ENCODE measurements around the gene XYLT1. TPM values are rescaled to one million over a fixed set of nuclear protein-coding genes. Genes with fewer than 3 reads are reported as not detected.

XYLT1 gene
- total and polyA plus RNA-seq, 2 of the 13 experiments (the other 11 are each of a cell fraction or from before 2014, with no cell fraction given), result not detected

DNA sequence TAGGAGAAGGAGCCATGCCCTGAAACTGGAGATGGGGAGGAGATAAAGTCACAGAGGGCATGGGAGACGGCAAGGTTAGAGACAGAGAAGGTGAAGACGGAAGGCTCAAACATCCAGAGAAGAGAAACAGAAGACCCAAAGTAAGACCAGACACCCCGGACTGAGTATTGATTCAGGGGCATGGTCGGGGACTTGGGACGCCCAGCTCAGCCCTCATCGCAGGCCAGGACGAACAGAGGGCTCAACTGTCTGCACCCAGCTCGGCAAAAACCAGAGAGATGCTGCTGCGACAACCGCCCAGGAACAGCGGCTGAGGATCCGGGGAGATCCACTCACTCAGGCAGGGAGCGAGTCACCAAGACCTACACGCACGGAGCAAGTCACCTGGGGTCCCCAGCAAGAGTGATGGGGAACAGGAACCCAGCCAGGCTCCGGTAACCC lies 999 bp downstream of the XYLT1 start:
- H3K4me1 ChIP-seq (ENCODE audit: insufficient read depth, low read length), result no peaks in the 10 kb centered on the region
- no peak overlapping the region for H3K9ac ChIP-seq (ENCODE audit: insufficient read depth, low read depth, low read length)
- H3K9me3 ChIP-seq (ENCODE audit: low read length), result no peaks in the 10 kb centered on the region
- no peaks in the 10 kb centered on the region for H3K36me3 ChIP-seq (replicated peaks in 1 of 2; ENCODE audit: control insufficient read depth in 1 of 2, insufficient read depth in 2 of 2, low read length in 2 of 2)
- no peaks in the 10 kb centered on the region for H3K79me2 ChIP-seq (ENCODE audit: insufficient read depth, low read length)
- H3K4me2 ChIP-seq (ENCODE audit: low read depth, low read length), result peak overlapping the region; percentile 40; the same call in 1 of the 2 replicates
- DNase-seq (ENCODE audit: low spot score) (no peak), ATAC-seq (peak; percentile 25), FAIRE-seq (no peak)
- peak; percentile 89 for TF ChIP-seq EZH2 (conservative IDR thresholded peaks at IDR 0.05; ENCODE audit: low read depth, low read length)
- no peak for TF ChIP-seq SRSF9 (IDR thresholded peaks at IDR 0.05; ENCODE audit: borderline replicate concordance, insufficient read depth, low read depth, low read length, poor library complexity, severe bottlenecking)
- no peak for TF ChIP-seq POLR2AphosphoS2 (IDR thresholded peaks at IDR 0.05; ENCODE audit: low read depth, low read length)
- no peak for TF ChIP-seq RXRB (CRISPR knock-in tag; IDR thresholded peaks at IDR 0.05; ENCODE audit: borderline replicate concordance)
- no peak for TF ChIP-seq RORA (CRISPR knock-in tag; IDR thresholded peaks at IDR 0.05)
- H3K4me3 ChIP-seq (replicated peaks in 1 of 3; ENCODE audit: insufficient read depth in 1 of 3, low read depth in 2 of 3, low read length in 3 of 3), result peak overlapping the region in 1 of 3 experiments; percentile 38; a peak in 1 of 6 replicates
- no peak overlapping the region for H2AFZ ChIP-seq (ENCODE audit: low read length)
- H3K27me3 ChIP-seq (ENCODE audit: control insufficient read depth in 1 of 2, insufficient read depth in 2 of 2, low read length in 2 of 2), result peaks cover 21 to 84% of the 10 kb centered on the region in 2 experiments
- no peaks in the 10 kb centered on the region; the same call in 1 of the 2 replicates for H4K20me1 ChIP-seq (ENCODE audit: insufficient read depth, low read length)
- intact Hi-C loops (cut with micrococcal nuclease; ENCODE audit: unreplicated experiment), result no loop called here
- ChIA-PET POLR2A (interaction anchor here (0.6 kb wide), 1 partner anchor 21 kb away, joined by 3 read pairs; no protein-coding TSS in a partner anchor), CTCF (ENCODE audit: low intra/inter-chr PET ratio, low total read pairs) (no interaction called here)
- in situ Hi-C loops (cut with HindIII; ENCODE audit: extremely low pct_ligation_motif_present, low pct_unique_long_range_greater_than_20kb), result loop anchor here (10.0 to 25.0 kb wide), 2 partner anchors 195 to 607 kb away; no protein-coding TSS in a partner anchor
- no peak overlapping the region for H3K27ac ChIP-seq (ENCODE audit: extremely low read length, insufficient read depth, low read length)
- 19% methylated on average over 13 of the region's 16 CpGs for WGBS (ENCODE audit: low lambda C conversion rate)
- BruUV-seq (replicated peaks), result no TSS peak

DNA sequence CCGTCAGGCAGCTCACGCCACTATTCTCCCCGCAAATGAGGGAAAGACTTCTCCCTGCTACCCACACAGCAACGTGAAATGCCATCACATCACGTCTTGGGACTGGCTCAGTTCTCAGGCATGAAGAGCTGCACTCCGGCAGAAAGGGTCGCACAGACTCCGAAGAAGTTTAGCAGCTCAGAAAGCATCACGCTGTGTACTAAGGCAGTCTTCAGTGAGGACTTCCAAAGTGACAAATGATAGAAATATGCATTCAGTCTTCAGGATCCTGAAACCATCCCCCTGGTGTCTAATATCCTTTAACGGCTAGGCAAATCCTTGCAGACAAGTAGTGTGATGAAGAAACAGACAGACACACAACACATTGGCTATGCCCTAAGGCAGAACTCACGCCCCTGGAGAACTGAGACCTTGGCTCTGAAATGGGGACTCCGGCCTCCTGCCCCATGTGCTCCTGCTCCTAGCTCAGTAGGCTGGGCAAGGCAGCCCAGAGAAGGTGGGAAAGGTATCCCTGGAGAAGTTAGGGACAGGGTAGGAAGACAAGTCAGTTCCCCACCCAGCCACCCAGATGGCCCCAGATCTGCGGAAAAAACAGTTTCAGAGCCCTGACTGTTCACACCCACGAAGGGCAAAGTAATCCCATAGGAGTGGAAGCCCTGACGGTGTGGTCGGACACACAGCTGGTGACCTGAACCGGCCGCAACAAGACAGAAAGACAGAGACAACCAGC lies 1.6 kb downstream of the XYLT1 start:
- no peak for FAIRE-seq
- Histone ChIP-seq H3K4me1 (ENCODE audit: insufficient read depth, low read length) (no peaks in the 10 kb centered on the region), H2AFZ (ENCODE audit: low read length) (no peak overlapping the region), H4K20me1 (ENCODE audit: insufficient read depth, low read length) (no peaks in the 10 kb centered on the region; the same call in 1 of the 2 replicates), H3K4me3 (replicated peaks in 1 of 3; ENCODE audit: insufficient read depth in 1 of 3, low read depth in 2 of 3, low read length in 3 of 3) (no peak overlapping the region), H3K9me3 (ENCODE audit: low read length) (no peaks in the 10 kb centered on the region), H3K9ac (ENCODE audit: insufficient read depth, low read depth, low read length) (no peak overlapping the region), H3K36me3 (replicated peaks in 1 of 2; ENCODE audit: control insufficient read depth in 1 of 2, insufficient read depth in 2 of 2, low read length in 2 of 2) (no peaks in the 10 kb centered on the region), H3K27ac (ENCODE audit: extremely low read length, insufficient read depth, low read length) (no peak overlapping the region), H3K79me2 (ENCODE audit: insufficient read depth, low read length) (no peaks in the 10 kb centered on the region), H3K27me3 (ENCODE audit: control insufficient read depth in 1 of 2, insufficient read depth in 2 of 2, low read length in 2 of 2) (peaks cover 21 to 78% of the 10 kb centered on the region in 2 experiments), H3K4me2 (ENCODE audit: low read depth, low read length) (no peak overlapping the region)
- intact Hi-C loops (cut with micrococcal nuclease; ENCODE audit: unreplicated experiment), result no loop called here
- ChIA-PET POLR2A (interaction anchor here (0.6 kb wide), 1 partner anchor 21 kb away, joined by 3 read pairs; no protein-coding TSS in a partner anchor), CTCF (ENCODE audit: low intra/inter-chr PET ratio, low total read pairs) (no interaction called here)
- ATAC-seq, result peak; percentile 19; the same call in 2 of the 3 replicates
- no peak for TF ChIP-seq ZSCAN5A (CRISPR knock-in tag; IDR thresholded peaks at IDR 0.05; ENCODE audit: borderline replicate concordance)
- 0 out of 2 replicates have a peak, but pooled peaks have one; percentile 11 for TF ChIP-seq ZNF280B (CRISPR knock-in tag; IDR thresholded peaks at IDR 0.05; ENCODE audit: borderline replicate concordance)
- no peak for DNase-seq (ENCODE audit: low spot score)
- 20% methylated on average over 18 of the region's 18 CpGs for WGBS (ENCODE audit: low lambda C conversion rate)
- in situ Hi-C loops (cut with HindIII; ENCODE audit: extremely low pct_ligation_motif_present, low pct_unique_long_range_greater_than_20kb), result loop anchor here (10.0 to 25.0 kb wide), 2 partner anchors 194 to 607 kb away; no protein-coding TSS in a partner anchor
- BruUV-seq (replicated peaks), result no TSS peak

All from HepG2 (cell line).